HUDEP-2 (cell line): ENCODE results near the gene PRAC1.

Experiments used
- DNase-seq, 76 experiments: peaks; one replicate each; lab custom pipeline; 2025; ENCODE audit not compliant: unreplicated experiment in 76 of 76; lab: John Stamatoyannopoulos, UW

The PRAC1 gene

DNA sequence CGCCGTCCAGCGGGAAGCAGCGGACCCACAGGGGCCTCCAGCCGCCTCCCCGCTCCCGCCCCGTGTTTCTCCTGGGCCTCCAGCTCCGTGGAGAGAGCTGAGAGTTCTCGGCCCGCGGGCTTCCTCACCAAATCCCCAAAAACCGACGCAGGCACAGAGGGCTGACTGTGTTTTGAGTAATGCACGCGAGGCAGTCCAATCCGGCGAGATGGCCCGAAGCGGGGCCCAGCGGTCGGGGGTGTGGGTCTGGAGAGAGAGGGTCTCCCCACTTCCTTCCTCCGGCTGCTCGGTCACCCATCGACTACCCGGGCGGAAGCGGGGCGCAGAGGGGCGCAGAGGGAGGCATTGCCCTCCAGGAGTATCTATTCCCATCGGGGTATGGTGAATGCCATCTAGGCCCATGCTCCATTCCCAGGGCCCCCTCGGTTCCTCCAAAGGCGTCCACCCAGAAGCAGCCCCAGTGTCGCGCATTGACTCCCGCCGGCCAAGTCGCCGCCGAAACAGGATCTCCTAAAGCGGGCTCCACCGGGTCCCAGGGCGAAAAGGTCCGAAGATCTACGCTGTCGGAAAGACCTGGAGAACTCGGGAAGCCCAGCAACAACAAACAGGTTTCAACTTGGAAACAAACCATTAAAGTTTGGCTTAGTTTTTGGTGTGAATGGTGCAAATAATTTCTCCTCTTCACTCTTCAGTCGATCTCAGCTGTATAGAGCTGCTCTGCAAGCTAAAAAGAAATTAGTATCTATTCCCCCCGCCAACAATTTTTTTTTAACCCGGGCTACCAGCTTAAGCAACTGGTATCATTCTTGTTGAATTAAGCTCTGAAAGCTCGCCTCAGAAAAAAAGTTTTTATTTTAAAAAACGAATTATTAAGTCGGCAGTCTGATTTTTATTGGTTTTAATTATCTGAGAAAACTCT is 25.4 kb upstream of the PRAC1 start:
- no peak for DNase-seq

GRCh38 chr17:48746916-48747444 is 24.7 kb upstream of the PRAC1 start:
- DNase-seq, result no peak

DNA sequence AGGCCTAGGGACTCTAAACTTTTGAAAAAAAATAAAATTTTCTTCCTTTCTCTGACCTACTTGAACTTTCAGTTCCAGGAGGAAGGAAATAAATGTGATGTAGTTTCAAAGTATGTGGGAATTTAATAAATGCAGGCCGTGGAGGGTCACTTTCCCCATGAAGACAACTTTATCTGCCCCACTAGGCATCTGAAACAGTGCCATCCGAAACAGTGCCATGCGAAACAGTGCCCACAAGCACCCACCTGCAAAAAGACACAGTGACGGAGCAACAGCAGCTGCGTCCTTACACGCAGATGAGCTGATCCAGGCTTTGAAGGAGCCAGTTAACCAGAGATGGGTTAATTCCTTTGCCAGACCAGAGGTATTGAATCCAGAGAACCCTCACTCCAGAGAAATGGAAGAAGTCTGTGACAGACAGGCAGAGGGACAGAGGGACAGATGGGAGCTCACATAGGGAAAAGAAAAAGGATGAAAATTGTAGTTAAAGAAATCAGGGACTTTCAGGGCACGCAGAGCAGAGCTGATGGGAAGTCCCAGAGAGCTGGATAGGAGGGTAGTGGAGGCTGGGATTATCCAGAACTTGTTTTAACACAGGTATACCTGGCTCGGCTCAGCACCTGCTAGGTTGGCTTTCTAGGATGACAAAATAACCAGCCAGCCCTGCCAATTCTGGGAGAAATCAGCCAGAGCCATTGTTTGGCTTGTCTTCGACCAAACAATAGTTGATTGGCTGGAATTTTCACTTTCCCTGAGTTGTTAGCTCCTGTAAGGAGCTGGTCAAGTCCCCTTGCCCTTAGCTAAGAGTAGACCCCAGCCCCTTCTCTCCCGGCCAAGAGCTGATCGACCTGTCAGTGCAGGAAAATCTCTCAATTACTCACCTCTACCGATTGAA is 23.3 kb upstream of the PRAC1 start:
- DNase-seq, result no peak

DNA sequence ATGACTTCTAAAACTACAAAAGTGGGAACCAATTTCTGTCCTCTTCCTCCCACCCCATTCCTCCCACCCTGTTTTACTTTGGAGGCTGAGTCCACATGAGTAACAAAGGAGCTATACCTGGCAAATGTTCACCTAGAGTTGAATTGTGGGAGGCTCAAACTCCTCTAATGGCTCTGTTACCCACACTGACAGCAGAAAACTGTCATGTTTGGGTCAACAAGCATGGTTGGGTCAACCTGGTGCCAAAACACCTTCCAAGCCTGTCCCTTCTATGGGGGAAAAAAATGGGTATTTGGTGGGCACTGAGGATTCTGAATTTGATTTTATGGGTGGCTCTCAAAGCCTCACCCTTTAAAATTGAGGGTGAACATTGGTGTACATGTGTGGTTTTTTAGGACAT is 18.2 kb upstream of the PRAC1 start:
- DNase-seq, result no peak

- DNase-seq, result no peak
Observed at GRCh38 chr17:48738803-48739526, 16.6 kb upstream of the PRAC1 start.

- no peak for DNase-seq
Observed at GRCh38 chr17:48738424-48738802, 16.1 kb upstream of the PRAC1 start.

DNA sequence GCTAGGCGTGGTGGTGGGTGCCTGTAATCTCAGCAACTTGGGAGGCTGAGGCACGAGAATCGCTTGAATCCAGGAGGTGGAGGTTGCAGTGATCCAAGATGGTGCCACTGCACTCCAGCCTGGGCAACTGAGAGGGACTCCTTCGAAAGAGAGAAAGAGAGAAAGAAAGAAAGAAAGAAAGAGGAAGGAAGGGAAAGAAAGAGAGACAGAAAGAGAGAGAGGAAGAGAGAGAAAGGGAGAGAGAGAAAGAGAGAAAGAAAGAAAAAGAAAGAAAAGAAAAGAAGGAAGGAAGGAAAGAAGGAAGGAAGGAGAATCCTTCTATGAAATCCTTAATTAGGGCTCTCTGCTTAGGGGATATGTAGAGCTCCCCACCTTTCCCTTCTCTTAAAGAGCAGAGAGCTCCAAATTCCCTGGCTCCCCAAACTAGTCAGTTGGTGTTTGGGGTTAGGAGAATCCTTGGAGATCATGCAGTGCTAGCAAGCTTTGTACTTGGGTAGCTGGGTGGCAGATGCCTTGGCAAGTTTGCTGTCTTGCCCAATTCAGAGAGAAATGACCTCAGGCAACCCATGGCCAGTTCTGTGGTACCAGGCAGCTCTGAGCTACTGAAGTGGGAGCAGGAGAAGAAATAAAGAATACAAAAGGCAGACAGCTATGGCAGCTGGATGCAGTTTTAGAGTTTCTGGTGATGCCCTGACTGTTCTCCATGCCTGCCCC is 15.2 kb upstream of the PRAC1 start:
- no peak for DNase-seq

DNA sequence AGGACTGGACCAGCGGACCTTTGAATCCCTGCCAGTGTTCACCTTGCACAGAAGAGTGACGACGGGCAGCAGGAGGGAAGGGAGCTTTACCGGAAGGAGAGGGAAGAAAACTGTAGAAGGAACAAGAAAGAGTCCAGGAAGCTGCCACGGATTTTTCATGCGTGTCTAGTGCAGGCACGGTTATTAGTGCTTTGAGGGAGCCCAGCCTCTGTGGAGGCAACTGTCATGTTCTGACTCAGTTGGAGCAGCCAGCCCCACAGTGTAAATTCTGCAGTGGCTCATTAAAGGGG is 12.7 kb upstream of the PRAC1 start:
- no peak for DNase-seq

DNA sequence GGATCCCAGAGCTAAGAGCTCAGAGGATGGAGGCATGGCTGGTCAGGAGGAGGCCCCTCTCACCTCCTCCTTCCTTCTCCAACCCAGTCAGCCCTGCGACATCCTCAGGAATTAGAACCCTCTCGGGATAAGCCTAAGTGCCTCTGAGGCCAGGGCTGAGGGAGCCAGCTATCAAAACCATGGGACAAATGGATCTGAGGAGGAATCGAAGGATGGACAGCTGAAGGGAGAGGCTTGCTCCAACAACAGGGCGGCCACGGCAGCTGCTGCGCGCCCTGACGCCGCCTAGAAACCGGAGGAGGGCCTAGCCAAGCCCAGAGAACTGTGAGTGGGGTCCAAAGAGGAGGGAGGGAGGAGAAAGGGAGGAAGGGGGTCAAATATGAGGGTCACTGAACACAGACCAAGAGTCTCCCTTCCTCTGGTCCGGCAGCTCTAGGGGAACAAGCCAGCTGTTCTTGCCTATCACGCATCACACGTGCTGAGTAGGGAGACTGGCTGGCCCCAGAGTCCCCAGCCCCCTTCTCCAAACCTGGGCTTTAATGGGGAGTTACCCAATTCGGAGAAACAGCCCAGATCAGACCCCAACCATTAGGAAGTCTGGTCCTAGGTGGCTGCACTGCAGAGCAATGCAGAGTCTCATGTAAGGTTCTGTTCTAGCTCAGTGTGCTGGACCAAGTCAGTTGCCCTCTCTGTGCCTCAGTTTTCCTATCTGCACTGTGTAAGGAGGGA is 12.2 kb upstream of the PRAC1 start:
- DNase-seq, result no peak

DNA sequence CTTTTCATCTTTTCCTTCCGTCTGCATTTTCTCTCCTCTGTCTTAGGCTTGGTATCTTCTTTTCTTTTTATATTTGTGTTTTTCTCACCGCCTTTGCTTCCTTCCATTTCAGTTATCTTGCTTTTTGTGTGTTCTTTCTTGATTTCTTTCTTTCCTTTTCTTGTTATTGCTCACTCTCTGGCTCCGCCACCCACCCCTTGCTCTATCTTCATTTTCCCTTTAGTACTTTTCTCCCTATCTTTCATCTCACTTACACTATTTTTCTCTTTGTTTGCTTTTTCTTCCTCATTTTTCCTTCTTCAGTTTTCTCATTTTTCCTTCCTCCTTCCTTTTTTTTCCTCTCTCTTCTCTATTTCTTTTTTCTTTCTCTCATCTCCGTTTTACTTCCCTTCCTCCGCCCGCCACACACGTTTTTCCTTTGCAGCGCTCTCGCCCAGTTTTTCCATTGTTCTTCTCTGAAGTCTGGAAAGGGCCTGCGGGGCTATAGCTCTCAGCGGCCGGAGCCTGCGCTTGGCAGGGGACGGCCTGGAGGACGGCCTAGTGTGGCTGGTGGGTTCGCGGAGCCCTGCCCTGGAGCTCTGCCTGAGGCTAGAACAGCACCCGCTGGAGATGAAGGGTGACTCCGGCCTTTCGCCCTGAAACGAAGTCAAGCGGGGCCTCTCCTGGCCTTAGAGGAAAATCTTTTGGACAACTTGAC is 11.5 kb upstream of the PRAC1 start:
- no peak for DNase-seq

DNA sequence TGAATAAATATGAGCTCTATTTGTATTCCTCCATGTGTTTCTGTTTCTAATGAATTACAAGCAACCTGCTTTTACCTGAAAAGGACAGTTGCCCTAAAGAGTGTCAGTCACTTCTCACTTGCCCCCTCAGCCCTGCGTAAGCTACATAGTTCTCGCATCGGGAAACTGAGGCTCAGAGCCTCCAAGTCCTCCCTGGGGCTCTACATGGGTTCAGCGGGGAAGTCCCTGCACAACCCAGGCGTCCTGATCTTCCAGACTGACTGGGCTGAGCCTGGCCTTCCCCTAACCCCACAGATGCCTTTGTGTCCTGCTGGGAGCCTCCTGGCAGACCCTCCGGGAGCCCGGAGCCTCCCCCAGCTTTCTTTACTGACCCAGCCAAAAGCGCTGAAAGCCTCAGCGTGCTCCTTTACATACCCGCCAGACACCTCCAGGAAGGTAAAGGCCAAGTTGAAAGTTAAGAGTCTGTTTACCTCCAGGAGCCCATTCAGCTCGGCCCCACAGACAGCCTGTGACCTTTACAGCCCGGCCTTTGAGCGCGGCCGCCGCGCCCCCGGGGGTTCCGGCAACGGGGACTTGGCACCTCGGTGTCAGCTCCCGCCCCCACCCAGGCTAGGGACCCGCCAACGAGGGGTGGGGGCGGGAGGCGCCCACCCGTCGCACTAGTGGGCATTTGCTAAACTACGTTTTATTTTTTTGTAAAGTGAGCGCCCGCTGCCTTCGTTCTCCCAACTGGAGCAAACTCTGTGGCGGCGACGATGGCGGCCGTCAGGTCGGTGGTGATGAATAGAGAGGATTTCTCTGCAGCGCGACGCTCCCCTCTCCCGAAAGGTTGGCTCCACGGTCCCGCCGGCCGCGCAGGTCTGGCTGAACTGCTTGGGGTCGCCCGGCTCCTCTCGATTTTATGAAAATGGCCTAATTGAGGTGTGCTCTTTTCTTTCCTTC is 10.6 kb upstream of the PRAC1 start:
- DNase-seq, result no peak

- no peak for DNase-seq
Observed at GRCh38 chr17:48731355-48731754, 9.0 kb upstream of the PRAC1 start.

- DNase-seq, result no peak
Observed at GRCh38 chr17:48730240-48730550, 7.9 kb upstream of the PRAC1 start.

DNA sequence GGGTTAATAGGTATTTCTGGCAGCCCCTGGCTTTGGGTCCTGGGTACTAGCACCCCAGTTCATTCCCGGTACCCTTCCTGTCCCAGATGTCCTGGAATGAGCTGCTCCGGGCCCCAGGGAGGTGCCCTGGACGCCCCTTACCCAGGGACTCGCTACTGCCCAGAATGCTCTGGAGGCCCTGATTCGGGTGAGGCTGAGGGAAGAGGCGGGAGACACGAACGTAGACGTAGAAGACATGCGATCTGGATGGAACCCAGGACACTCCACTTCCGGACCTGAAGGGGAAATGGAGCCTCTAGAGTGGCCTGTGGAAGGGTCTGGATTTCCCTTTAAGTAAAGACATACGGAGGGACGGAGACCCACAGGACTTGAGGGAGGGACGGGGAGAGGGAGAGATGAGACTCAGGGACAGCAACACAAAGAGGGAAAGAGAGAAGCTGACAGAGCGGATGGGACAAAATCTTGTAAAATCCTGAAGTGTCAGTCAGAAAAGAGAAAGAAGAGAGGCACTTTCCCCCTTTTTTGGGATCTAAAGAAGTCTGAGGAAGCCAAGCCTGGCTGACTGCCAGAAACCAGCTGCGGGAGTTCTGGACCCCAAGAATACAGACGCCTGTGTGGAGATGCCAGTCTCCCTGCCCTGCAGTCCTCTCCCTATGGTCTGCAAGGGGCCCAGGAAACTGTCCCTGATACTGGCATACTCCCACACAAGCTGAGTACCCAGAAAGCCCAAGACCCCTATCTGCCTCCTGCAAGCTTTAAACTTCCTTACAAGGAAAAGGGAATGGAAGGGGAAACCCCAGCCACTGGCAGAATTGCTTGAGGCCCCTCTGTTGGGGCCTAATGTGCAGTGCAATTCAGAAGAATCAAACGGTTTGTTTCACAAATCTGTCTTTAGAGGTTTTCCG is 7.3 kb upstream of the PRAC1 start:
- no peak for DNase-seq

GRCh38 chr17:48728232-48729231 is 6.2 kb upstream of the PRAC1 start, which contains the start of gene HOXB13:
TSS of gene HOXB13 (minus strand) at chr17:48728750. CDS start at chr17:48728593, 157 bp downstream.
- no peak for DNase-seq
